HG03469 (cell line): Measurements from ENCODE around the gene SERTAD3.
"Not testable (repeated sequence)": the region's sequence is repeated elsewhere in the genome, so short reads cannot be mapped to it uniquely, and the experiment has no call there.

Experiments used
- ATAC-seq: cut with Tn5 transposase; IDR thresholded peaks from one replicate; pipeline ENCODE4 v1.9.1; 2021; ENCODE audit warnings: mild to moderate bottlenecking, moderate library complexity, moderate number of reproducible peaks; ENCODE audit not compliant: unreplicated experiment

The SERTAD3 gene

DNA sequence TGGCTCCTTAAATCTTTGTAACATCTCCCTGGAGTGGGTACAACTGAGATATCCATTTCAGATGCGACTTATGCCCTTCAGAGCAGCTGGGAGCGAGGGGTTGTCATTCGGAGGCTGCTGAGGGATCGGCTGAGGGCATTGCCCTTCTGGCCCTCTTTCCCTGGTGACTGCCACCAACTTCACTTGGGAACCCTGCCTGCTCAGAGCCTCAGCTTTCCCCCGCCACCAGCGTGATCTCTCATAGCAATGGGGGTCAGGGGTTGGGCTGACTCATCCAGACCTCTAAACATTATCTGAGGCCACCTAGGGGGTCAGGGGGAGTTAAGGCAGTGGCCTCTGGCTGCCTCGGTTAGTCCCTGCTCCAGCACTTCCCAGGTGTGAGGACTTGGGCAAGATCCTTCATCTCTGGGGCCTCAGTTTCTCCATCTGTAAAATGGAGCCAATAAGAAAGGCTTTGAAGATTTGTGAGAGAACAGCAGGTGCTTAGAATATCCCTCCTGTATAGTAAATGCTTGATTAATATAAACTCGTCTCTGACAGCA lies 32.1 kb downstream of the SERTAD3 start:
- no peak for ATAC-seq

DNA sequence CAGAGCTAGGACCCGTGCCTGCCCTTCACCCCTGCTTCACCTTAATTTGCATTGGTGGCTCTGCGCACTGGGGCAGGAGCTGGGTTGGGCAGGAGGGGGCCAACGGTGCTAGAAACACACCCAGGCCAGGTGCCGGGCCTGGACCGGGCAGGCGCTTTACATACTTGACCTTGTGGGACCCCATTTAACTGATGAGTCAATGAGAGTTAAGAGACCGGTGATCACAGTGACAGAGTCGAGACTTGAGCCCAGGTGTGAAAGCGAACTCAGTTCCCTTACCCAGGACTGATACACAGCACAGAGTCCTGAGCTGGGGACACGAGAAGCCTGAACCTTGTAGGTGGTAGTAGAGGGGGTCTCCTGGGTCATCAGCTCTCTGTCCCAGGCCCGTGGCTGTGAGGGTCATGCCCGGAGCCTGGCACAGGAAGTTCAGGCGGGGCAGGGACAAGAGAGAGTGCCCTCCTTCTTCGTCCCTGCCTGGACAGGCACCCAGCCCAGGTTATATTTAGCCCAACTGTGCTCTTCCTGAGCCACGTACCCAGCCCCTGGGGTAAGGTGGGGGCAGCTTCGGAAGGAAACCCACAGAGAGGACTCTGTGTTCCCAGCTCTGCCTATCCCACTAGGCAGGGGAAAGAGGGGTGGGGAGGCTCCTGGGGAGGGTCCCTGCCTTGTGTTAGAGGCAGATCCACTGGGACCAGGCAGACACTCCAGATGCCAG lies 32.9 kb downstream of the SERTAD3 start:
- no peak for ATAC-seq

GRCh38 chr19:40410030-40410389 lies 34.1 kb downstream of the SERTAD3 start:
- ATAC-seq = no peak

DNA sequence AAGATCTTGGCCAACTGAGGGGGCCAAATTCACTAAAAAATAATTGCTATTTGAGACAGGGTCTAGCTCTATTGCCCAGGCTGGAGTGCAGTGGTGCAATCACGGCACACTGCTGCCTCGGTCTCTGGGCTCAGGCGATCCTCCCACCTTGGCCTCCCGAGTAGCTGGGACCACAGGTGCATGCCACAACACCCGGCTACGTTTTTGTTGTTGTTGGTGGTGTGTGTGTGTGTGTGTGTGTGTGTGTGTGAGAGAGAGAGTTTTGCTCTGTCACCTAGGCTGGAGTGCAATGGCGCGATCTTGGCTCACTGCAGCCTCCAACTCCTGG lies 35.6 kb downstream of the SERTAD3 start:
- not testable (repeated sequence) for ATAC-seq

GRCh38 chr19:40407714-40408597 lies 36.2 kb downstream of the SERTAD3 start:
- ATAC-seq = no peak

DNA sequence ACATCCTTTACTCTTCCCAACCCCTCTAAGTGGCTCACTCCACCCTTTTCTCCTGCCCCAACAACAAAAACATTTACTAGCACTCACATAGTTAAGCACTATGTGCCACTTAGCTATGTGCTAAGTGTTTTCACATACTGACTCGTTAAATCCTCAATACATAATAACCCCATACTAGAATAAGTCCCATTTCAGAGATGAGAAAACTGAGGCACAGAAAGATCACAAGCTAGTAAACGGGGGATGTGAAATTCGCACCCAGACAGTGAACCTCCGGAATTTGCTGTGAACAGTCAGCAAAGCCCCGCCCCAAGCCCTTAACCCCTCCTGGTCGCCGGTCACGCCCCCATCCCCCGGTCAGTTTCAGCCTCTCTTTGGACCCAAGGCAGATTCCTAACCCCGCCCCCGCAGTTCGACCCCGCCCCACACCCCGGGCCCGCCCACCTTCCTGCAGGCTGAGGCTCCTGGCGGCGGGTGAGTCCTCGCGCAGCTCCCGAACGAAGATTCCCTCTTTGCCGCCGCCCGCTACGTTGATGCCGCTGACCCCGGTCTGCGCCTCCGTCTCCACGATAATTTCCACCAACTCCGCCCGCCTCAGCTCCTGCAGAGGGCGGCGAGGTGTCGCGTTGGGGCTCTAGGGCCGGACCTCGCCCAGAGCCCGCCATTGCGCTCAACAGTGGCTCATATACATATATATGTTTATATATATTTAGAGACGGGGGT lies 40.7 kb downstream of the SERTAD3 start:
- ATAC-seq = no peak

DNA sequence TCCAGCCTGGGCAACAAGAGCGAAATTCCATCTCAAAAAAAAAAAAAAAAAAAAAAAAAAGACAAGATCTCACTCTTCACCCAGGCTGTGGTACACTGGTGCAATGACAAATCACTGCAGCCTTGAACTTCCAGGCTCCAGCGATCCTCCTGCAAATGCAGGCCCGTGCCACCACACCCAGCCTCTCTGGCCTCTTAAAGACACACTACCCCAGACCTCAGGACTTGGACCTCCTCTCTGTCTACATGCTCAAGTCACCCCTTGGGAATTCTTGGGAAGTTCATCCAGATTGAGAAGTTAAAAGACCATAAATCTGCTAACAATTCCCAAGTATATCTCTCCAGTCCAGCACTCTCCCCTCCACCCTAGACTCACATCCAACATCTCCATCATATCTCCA lies 43.6 kb downstream of the SERTAD3 start:
- no peak for ATAC-seq

- ATAC-seq = no peak
These were observed 45.6 kb downstream of the SERTAD3 start for GRCh38 chr19:40398417-40399131.

DNA sequence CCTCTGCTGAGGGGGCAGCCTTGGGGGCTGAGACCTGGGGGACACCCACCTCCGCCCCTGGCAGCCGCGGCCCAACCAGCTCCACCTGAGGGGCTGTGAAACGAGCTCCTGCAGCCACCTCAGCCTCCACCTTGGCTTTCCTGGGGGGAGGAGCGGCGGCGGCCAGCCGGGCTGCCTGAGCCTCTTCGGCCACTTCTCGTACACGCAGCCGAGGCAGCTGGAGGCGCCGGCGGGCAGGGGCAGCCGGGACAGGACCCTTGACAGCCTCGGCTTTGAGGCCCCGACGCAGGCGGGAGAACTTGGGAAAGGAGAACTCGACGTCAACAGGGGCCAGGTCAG lies 46.6 kb downstream of the SERTAD3 start:
- ATAC-seq = no peak

- ATAC-seq = no peak
These were observed 47.1 kb downstream of the SERTAD3 start for GRCh38 chr19:40396886-40397567.

- no peak for ATAC-seq
These were observed 48.2 kb downstream of the SERTAD3 start for GRCh38 chr19:40395956-40396355.

DNA sequence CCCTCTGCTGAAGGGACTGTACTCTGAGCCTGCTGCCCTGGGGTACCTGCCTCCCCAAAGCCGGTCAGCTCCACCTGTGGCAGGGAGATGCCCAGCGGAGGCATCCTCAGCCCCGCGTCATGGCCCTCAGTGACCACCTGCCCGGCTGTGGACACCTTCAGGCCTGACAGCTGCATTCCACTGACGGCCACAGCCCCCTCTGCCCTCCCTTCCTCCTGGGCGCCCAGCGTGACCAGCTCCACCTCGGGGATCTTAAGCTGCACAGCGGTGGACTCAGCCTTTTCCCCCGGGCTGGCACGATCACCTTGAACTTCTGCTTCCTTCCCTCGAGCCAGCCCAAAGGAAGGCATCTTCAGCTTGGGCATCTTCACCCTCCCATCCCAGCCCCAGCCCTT lies 49.3 kb downstream of the SERTAD3 start:
- no peak for ATAC-seq

DNA sequence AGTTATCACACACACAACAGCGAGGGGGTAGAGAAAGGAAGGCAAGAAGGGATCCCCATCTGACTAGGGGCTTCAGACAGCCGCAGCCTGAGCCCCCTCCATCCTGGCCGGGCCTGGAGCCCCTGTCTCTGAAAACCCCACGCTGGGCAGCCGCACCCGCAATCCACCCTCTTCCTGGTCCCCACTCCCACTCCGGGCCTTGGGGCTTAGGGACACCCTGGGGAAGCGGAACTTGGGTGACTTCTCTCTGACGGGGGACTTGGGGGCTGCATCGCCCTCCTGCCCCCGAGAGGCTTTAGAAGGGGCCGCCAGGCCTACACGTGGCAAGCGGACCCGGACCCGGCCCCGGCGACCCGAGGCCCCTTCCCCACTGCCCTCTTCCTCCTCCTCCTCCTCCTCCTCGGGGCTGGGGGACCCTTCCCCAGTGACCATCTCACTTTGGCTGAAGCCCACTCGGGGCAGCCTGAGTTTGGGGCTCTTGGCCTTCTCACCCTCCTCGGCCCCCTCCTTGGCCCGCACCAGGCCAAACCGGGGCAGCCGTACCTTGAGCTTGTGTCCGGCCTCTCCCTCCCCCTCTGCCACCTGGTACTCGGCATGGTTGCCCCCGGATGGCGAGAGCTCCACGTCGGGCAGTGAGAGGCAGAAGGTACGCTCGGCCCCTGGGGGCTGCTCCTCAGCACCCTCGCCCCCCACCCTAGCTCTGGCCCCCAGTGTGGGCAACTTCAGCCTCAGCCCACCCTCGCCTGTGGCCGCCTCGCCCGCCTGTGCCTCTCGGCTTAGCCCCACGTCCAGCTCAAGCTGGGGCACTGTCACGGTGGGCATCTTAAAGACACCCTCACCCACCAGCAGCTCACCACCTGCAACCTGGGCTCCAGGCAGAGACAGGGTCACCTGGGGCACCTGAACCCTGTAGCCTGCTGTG lies 50.0 kb downstream of the SERTAD3 start:
- no peak for ATAC-seq

DNA sequence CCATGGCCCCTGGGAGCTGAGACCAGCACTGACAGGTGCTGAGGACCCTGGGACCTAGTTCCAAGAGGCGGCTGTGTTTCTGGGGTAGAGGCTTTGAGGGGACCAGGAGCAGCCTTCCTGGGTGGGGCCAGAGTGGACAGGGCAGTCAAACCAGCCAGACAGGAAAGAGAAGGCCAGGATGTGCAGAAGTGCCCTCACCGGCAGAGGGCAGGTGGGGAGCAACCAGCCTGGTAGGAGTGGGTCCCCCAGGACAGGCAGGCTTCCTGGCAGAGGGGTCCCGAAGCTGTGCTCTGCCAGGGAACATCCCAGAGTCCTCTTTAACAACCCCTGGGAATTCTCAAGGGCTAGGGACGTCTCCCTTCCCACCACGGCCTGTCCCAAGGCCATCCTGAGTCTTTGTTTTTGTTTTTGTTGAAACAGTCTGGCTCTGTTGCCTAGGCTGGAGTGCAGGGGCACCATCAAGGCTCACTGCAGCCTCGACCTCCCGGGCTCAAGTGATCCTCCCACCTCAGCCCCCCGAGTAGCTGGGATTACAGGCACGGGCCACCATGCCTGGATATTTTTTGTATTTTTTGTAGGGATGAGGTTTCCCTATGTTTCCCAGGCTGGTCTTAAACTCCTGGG lies 51.1 kb downstream of the SERTAD3 start:
- no peak for ATAC-seq

DNA sequence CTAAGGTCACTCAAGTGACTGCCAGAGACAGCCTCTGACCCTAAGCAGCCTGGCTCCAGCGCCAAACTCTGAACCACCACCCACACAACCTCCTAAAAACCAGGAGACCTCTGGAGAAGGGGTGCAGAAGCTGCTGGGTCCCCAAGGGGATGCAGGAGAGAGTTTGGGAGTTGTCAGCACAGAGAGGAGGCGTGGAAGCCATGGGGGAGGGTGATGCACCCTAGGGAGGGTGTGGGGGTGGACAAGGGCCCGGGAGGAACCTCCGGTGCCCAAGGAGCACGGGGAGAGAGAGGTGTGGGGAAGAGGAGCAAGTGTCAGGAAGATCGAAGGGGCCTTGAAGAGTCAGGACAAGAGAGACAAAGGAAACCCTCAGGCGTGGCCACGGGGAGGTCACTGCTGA lies 52.0 kb downstream of the SERTAD3 start:
- no peak for ATAC-seq
